NCI-H2171 treated with DMSO at 0.1 percent for 48 hours (cell line): ENCODE results near the gene OTX2.

Source experiments
- DNase-seq: peaks from one replicate; lab custom pipeline; 2025; lab: John Stamatoyannopoulos, UW

The OTX2 gene

DNA sequence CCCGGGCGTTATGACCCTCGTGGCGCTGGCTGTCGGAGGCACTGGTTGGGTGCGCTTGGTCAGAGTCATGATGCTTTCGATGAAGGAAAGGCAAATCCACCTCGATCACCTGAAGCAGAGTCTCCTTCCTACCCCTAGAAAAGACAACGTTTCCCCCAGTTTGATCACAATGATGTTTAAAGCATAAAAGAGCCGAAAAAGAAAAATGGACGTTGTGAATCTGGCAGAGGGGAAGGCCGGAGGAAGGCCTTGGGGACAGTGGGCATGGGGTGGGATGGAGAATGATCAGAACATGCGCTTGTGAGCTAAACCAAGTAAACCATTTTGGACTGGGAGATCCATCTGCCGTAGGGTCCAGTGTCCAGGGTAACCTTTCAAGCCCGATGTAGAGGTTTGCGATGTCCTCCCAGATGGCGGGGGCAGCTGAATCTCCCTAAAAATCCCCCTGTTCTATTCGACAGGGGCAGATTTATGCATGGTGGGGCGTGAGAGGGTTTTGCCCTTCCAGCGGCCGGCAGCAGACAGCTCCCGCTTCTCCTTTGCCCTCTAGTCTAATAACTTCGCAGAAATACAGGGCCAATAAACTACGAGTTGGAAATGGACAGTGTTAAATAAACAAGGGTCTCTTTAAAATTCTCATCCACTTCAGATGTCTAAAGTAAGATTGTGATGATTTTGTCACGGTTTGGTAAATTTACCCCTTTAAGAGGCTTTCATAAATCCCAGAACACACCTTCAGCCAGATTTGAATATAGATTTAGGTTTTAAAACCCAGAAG is 2.3 kb upstream of the OTX2 start:
- DNase-seq = no peak

DNA sequence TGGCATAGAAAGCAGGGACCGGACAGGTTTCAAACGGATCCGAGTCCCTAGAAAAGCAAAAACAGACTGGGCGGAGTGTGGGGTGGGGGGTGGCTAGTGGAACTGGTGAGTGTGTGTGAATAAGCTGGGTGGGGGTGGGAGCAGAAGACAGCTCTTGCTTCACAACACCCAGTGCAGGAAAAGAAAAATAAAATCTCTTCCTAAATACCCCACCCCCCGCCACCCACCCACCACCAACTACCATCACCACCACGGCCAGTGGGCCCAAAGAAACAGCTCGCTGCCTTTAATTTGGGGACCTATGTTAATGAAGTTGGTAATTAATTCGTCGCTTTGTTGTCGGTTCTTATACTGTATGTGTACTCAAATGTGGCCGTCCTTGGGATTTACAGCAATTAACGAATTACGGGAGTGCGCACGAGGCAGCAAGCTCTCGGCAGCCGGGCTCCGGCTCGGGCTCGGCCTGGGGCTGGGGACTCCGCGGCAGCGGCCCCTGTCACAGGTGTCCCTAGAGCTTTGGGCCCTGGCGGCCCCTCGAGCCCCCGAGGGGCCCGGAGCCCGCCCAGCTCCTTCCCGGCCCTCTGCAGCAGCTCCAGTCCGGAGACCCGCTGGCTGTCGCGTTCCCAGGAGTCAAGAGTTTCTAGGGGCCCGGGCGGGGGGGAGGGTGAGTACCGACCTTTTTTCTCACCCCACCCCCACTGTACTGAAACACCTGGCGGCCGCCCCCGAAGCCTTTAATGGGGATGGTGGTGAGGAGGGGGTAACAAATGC is 1.5 kb upstream of the OTX2 start:
- no peak for DNase-seq

DNA sequence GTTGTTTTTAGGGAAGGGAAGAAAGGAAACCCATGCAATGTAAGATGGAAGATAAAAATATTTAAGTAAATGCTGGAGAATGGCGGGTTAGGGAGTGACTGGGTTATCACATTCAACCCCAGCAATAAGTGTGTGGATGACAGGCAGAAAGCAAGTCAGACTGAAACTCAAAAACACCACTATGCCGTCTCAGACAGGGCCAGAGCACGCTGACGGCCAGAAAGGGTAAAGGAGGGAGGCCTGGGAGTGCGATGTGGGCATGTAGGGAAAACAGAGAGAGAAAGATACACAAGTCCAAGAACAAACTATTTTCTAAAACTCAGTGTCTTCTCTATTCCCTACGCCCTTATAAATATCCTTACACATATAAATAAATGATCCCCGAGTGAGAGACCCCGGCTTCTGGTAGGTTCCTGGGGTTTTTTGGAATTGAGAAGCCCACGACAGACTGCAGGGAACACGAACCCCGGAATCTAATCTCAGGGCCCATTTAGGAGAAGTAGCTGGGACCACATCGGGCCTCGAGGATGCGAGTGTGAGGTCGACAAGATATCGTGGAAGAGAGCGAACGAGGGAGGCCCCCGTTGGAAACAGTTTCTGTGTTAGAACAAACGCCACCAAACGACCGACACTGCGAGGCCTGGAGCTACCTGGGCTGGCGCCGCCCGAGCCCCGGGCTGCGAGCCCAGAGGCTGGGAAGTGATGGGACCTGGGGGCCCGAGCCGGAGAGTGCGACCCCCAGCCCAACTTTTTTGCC is 735 bp upstream of the OTX2 start:
- DNase-seq = no peak

DNA sequence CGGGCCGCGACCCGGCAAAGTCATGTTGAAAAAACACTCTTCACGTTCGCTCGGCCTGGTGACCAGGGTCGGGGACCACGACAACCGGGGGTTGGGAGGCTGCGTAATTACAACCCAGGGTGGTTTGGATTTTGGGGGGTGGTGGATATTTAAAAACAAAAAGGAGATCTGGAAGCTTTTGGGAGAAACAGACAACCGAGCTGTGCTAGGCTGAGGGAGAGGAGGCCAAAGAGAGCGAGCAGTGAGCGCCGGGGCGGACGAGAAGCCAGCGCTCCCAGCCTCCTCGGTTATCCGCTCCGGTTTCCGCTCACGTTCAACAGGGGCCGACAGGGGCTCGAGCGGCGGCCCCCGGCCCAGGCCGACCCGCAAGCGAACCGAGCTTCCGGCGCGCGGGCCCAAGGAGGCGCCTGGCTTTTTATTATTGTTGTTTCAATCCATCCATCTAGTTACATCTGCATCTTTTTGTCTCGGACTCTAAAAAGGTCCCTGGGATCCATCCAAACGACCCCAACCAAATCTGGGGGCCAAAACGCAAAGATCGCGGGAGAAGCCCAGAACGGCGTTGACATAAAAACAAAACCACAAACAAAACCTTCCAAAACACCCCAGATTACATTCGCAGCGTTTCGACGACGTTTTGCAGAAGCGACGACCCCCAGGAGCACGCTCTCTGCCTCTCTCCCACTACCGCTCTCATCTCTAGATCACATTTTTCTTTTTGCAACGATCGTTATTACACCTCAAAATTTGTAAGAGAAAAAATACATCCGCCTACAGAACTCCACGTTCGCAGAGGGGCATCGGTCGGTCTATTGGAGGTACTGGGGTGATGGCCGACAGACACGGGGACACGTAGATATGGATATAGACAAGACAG is 771 bp downstream of the OTX2 start:
- no peak for DNase-seq

- DNase-seq = no peak
Observed at GRCh38 chr14:56808383-56809269, 1.7 kb downstream of the OTX2 start.

GRCh38 chr14:56808110-56808382 is 2.2 kb downstream of the OTX2 start:
- DNase-seq = no peak

- no peak for DNase-seq
Observed at GRCh38 chr14:56807386-56808109, 2.7 kb downstream of the OTX2 start.

DNA sequence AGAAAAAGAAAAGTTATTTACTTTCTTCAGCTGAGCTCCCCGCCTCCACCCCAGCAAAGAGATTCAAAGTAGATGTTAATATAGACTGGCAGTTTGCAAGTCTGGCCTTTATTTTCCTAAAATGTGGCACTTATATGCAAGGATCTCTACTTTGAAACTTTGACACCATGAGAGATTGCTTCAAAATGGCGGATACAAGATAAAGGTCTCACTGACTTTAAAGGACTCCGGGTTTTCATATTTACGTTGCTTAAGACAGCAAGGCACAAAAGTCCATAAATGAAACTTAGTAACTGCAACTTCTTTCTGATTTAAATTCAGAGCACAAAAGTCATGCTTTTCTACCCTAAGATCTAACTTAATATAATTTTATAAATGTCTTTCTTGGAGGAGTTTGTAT is 3.5 kb downstream of the OTX2 start:
- no peak for DNase-seq

DNA sequence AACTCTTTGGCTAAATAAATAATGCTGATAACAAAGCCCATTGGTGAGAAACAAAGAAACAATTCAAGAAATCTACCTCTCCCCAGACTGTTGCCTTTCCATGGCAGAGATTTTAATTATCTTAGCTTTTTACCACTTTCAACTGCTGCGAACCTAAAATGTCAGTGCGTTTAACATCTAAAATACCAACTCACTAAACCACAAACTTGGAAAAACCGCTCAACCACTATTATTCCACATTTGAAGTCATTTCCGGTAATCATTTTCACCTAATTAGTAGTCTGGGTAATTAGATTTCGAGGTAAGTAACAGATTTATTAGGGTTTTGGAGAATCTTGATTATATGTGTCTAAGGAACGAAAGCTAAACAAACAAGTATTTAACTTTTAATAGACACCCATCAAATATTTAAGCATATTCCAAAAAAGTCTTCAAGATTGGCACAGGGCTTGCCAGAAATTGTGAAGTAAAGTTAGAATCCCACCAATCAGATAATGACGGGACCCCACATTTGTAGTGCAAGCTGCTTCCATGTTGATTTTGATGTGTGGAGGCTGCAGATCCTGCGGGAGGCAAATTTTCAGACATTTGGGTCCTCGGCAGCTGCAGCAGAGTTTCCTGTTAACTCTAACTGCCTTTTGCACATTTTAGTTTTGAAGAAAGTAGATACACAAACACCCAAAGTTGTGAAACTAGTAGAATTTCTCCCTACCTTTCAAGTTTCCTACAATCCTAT is 4.1 kb downstream of the OTX2 start:
- no peak for DNase-seq

GRCh38 chr14:56805201-56805991 is 4.9 kb downstream of the OTX2 start:
- no peak for DNase-seq

DNA sequence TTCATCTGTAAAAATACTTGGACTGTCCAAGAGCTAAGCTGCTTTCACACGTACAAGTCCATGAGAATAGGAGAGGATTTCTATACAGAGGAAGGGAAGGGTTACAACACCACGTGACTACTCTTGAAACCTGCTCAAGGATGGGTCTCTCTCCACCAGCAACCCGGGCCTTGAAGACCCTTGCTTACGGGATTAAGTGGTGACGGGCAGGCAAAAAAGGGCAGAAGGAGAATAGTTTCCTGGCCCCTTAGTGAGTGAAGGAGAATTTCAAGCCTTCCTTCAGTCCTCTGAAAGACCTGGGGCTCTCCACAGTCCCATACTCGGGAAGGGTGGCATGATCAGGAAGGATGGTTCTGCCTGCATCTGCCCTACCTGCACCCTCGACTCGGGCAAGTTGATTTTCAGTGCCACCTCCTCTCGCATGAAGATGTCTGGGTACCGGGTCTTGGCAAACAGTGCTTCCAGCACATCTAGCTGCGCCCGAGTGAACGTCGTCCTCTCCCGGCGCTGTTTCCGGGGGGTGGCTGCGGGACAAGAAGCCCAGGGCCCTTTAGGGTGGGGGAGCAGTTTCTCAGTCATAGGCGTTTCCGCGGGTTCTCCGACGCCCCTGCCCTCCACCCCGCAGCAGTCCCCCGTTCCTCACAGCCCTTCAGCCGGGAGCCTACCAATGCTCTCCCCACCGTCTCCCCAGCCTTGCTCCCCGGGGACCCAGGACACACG is 6.3 kb downstream of the OTX2 start:
- no peak for DNase-seq

DNA sequence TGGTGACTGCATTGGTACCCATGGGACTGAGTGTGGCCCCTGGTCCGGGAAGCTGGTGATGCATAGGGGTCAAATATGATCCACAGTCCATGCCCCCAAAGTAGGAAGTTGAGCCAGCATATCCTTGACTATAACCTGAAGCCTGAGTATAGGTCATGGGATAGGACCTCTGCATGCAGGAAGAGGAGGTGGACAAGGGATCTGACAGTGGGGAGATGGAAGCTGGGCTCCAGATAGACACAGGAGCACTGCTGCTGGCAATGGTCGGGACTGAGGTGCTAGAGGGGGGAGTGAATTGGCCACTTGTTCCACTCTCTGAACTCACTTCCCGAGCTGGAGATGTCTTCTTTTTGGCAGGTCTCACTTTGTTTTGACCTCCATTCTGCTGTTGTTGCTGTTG is 8.4 kb downstream of the OTX2 start:
- no peak for DNase-seq

- DNase-seq = no peak
Observed at GRCh38 chr14:56799343-56799645, 11.0 kb downstream of the OTX2 start.

- DNase-seq = no peak
Observed at GRCh38 chr14:56798447-56799342, 11.6 kb downstream of the OTX2 start.

DNA sequence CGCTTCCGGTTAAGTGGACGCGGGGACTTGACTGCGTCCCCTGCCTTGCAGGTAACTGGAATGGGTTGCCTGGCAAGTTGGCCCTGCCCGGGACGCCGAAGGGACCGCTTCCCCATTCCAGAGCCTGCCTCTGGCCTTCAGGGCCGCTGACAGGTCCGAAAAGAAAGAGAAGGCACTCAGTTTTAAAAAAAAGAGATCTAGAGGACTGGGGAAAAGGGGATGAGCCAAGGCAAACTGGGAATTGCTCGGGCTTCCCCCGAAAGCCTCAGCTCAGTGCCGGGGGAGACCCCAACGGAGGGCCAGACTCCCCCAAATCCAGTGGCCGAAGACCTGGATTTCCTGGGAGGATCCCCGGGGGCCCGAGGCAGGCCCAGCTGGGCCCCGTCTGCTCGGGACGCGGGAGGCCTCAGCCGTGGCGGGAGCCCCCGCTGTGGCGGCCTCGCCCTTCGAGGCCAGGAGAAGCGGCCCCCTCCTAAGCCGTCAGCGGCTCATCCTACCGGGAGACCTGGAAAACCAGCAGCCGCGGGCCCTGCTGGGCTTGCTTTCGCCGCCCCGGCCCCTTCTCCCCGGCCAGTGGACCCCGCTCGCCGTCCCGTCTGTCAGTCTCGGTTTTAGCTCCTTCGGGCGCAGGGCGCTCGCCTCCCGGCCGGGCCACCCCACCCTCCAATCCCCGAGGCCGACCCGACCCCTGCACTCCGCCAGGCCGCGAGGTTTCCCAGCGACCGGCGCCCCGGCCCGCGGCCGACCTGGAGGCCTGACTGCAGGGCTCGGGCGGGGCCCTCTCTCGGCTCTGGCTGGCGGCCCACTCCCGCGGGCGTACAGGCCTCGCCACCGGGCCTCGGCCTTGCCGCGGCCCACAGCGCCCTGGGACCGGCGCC is 12.5 kb downstream of the OTX2 start:
- no peak for DNase-seq

DNA sequence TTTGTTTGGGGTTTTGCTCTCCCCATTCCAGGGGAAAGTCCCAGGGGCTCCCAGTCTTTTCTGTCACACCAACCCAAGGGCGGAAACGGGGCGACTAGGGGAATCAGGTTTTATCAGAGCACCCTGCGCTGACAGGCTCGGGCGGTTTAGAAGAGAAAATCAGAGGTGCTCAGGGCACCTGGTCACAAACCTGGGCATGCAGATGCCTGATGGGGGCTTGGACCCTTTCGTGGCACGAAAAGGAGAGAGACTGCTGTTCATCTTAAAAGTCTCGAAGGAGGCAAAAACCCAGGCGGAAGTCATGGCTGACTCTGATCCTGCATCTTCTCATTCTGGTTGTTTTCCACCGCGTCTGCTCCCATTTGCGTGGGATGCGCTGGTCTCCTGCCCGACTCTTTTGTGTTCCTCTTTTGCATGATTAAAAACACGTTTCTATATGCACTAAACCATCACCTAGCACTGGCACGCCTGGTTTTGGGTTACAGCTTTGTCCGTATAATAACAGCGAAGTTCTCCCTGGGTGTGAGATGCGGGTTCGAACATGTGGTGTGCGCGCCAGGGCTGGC is 13.2 kb downstream of the OTX2 start:
- no peak for DNase-seq
